GM23338 (cell line): ENCODE measurements around the gene PEAR1. TPM values are rescaled to one million over a fixed set of nuclear protein-coding genes. Genes with fewer than 3 reads are reported as not detected.

Source experiments
- ATAC-seq: fragments of 200-7000 bp; cut with Tn5 transposase; 3 replicates; pipeline ENCODE4 v1.9.1; 2020
- DNase-seq: peaks from one replicate; pipeline ENCODE4 v3.0.0-alpha.2; 2015; ENCODE audit warnings: low spot score
- H2AFZ ChIP-seq: fragments of 200-600 bp; sonication (generic); 2 replicates; pipeline ENCODE4 v1.8.0; 2016; ENCODE audit warnings: antibody characterized with exemption, mild to moderate bottlenecking, moderate library complexity
- H3F3A ChIP-seq: fragments of 200-600 bp; sonication (generic); replicated peaks from 2 replicates; pipeline ENCODE4 v1.8.0; 2017; ENCODE audit warnings: antibody characterized with exemption, mixed run types, low read depth
- H3K27ac ChIP-seq: fragments of 200-600 bp; sonication (generic); 2 replicates; pipeline ENCODE4 v1.6.1; 2016; ENCODE audit warnings: low read depth
- H3K27me3 ChIP-seq: fragments of 200-600 bp; sonication (generic); 2 replicates; pipeline ENCODE4 v1.8.0; 2016; ENCODE audit warnings: mild to moderate bottlenecking, mixed run types, moderate library complexity; ENCODE audit not compliant: insufficient read depth
- H3K36me3 ChIP-seq: fragments of 200-600 bp; sonication (generic); 2 replicates; pipeline ENCODE4 v1.8.0; 2016; ENCODE audit warnings: mild to moderate bottlenecking; ENCODE audit not compliant: insufficient read depth
- H3K4me1 ChIP-seq: fragments of 200-600 bp; sonication (generic); 2 replicates; pipeline ENCODE4 v1.8.0; 2016; ENCODE audit warnings: mild to moderate bottlenecking, moderate library complexity; ENCODE audit not compliant: insufficient read depth
- H3K4me2 ChIP-seq: fragments of 200-600 bp; sonication (generic); 2 replicates; pipeline ENCODE4 v1.7.1; 2017; ENCODE audit warnings: mixed run types
- H3K4me3 ChIP-seq: fragments of 200-600 bp; sonication (generic); 2 replicates; pipeline ENCODE4 v1.6.1; 2016; ENCODE audit warnings: mixed run types
- H3K79me2 ChIP-seq: fragments of 200-600 bp; sonication (generic); replicated peaks from 2 replicates; pipeline ENCODE4 v1.8.0; 2017; ENCODE audit warnings: mild to moderate bottlenecking; ENCODE audit not compliant: insufficient read depth
- H3K9me2 ChIP-seq: fragments of 200-600 bp; sonication (generic); 2 replicates; pipeline ENCODE4 v1.8.0; 2017; ENCODE audit not compliant: insufficient read depth
- H4K20me1 ChIP-seq: fragments of 200-600 bp; sonication (generic); replicated peaks from 2 replicates; pipeline ENCODE4 v1.8.0; 2017; ENCODE audit warnings: mild to moderate bottlenecking; ENCODE audit not compliant: insufficient read depth
- H3K27ac Mint-ChIP-seq: 2 replicates; pipeline ENCODE4 v1.8.0; 2020; ENCODE audit warnings: inconsistent platforms, mild to moderate bottlenecking, moderate library complexity, mixed read lengths
- H3K27me3 Mint-ChIP-seq: 3 replicates; pipeline ENCODE4 v1.8.0; 2022; ENCODE audit warnings: low read depth, mild to moderate bottlenecking, moderate library complexity, mixed read lengths, inconsistent platforms; ENCODE audit not compliant: insufficient read depth, poor library complexity
- H3K36me3 Mint-ChIP-seq: 3 replicates; pipeline ENCODE4 v1.8.0; 2021; ENCODE audit warnings: low read depth, mild to moderate bottlenecking, inconsistent platforms, moderate library complexity, mixed read lengths
- H3K4me1 Mint-ChIP-seq: 3 replicates; pipeline ENCODE4 v1.8.0; 2020; ENCODE audit warnings: mild to moderate bottlenecking, inconsistent platforms, mixed read lengths
- H3K4me3 Mint-ChIP-seq: 3 replicates; pipeline ENCODE4 v1.8.0; 2021; ENCODE audit warnings: moderate library complexity, mild to moderate bottlenecking, inconsistent platforms, mixed read lengths
- H3K9me3 Mint-ChIP-seq: 3 replicates; pipeline ENCODE4 v1.8.0; 2020; ENCODE audit warnings: moderate library complexity, mild to moderate bottlenecking, inconsistent platforms, mixed read lengths
- CTCF ChIP-seq, 2 experiments: fragments of 200-600 bp in 1 of 2; sonication (generic) in 1 of 2; conservative IDR thresholded peaks; 2 replicates each; pipeline versions ENCODE4 v1.5.1 to v1.6.1; 2016 to 2017; ENCODE audit warnings: antibody characterized with exemption in 2 of 2, low read depth in 2 of 2, mild to moderate bottlenecking in 2 of 2, moderate library complexity in 1 of 2
- JUNB ChIP-seq: IDR thresholded peaks from one replicate; pipeline ENCODE4 v1.6.1; 2016; ENCODE audit warnings: antibody characterized with exemption; ENCODE audit not compliant: unreplicated experiment
- ZNF462 ChIP-seq: fragments of 250-450 bp; sonication (Bioruptor Pico); IDR thresholded peaks from 2 replicates; pipeline ENCODE4 v1.5.0; 2020; ENCODE audit warnings: mild to moderate bottlenecking, moderate library complexity
- polyA plus RNA-seq: library from polyadenylated mRNA; unstranded; fragments of >200 nt; fragmentation: Nextera tagmentation; extraction: Ambion mirVana; gene quantifications from 2 replicates; pipeline ENCODE4 v1.2.1, GENCODE V29; 2016
- total RNA-seq: library from RNA; depleted of rRNA; stranded (reverse); fragments of >200 nt; shearing (Covaris generic); gene quantifications from 2 replicates; pipeline ENCODE4 v1.2.3, GENCODE V29; 2014

Gene PEAR1
- total and polyA plus RNA-seq, 2 experiments from 2014 or later, result 0.28 to 0.47 TPM

GRCh38 chr1:156947818-156948525 is 54.5 kb downstream of the PEAR1 start:
- ATAC-seq (no peak), DNase-seq (no peak)
- no peaks in the 10 kb centered on the region for H3K79me2 ChIP-seq
- no peak overlapping the region for H3K4me3 ChIP-seq
- no peaks in the 10 kb centered on the region for H3K27me3 ChIP-seq
- no peak overlapping the region for H2AFZ ChIP-seq
- no peak overlapping the region for H3K27ac ChIP-seq
- Mint-ChIP-seq H3K27me3 (peaks cover 3% of the 10 kb centered on the region), H3K4me3 (no peak overlapping the region), H3K27ac (no peak overlapping the region), H3K36me3 (peaks cover 75% of the 10 kb centered on the region), H3K4me1 (peaks cover 8% of the 10 kb centered on the region), H3K9me3 (no peaks in the 10 kb centered on the region)
- no peaks in the 10 kb centered on the region for H3K4me1 ChIP-seq
- TF ChIP-seq ZNF462 (CRISPR knock-in tag) (no peak), CTCF (conservative IDR thresholded peaks at IDR 0.05; ENCODE audit: low read depth in 2 of 2) (no peak)
- H4K20me1 ChIP-seq, result no peaks in the 10 kb centered on the region
- H3K4me2 ChIP-seq, result no peak overlapping the region
- H3K9me2 ChIP-seq, result no peaks in the 10 kb centered on the region
- no peaks in the 10 kb centered on the region for H3F3A ChIP-seq
- H3K36me3 ChIP-seq, result peaks cover 19% of the 10 kb centered on the region

- DNase-seq (peak; percentile 69), ATAC-seq (peak; percentile 94)
- Histone ChIP-seq H3K4me1 (no peaks in the 10 kb centered on the region), H2AFZ (no peak overlapping the region), H3K79me2 (no peaks in the 10 kb centered on the region), H3K27ac (no peak overlapping the region), H3K4me3 (no peak overlapping the region), H3K27me3 (no peaks in the 10 kb centered on the region), H3K36me3 (peaks cover 19% of the 10 kb centered on the region), H3F3A (no peaks in the 10 kb centered on the region), H3K9me2 (no peaks in the 10 kb centered on the region), H3K4me2 (no peak overlapping the region), H4K20me1 (no peaks in the 10 kb centered on the region)
- Mint-ChIP-seq H3K4me3 (no peak overlapping the region), H3K27ac (no peak overlapping the region), H3K9me3 (no peaks in the 10 kb centered on the region), H3K4me1 (peaks cover 8% of the 10 kb centered on the region), H3K27me3 (peaks cover 3% of the 10 kb centered on the region), H3K36me3 (peaks cover 71% of the 10 kb centered on the region)
- TF ChIP-seq CTCF (conservative IDR thresholded peaks at IDR 0.05; ENCODE audit: low read depth in 2 of 2) (peak; percentile 57 to 65), JUNB (no peak)
Observed at GRCh38 chr1:156948708-156949107, 55.2 kb downstream of the PEAR1 start.
